ENCODE results near the gene MCEE. TPM values are rescaled to one million over a fixed set of nuclear protein-coding genes. Genes with fewer than 3 reads are reported as not detected.

The MCEE gene
- total and polyA plus RNA-seq, 2 of the 4 experiments (the other 2 are of a cell fraction), result 11.1 to 15.0 TPM

DNA sequence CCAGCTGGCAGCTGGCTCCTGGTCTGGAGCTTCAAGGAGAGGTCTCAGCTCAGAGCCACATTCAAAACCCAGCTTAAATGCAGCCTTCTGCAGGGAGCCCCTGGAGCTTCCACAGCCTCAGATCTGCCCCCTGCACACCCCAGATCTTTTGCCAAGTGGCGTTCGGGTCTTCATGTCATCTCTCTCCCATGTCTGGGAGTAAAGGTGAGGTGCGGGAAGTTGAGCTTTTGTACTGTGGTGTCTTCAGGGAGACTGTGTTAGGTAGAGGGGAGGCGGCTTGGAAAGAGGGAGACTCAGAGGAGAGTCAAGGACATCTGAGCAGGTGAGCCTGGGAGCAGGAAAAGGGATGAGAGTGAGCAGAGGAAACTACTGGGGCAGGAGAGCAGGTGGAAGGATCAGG, 25.8 kb upstream of the MCEE start:
- no peak overlapping the region for H3K18ac ChIP-seq (ENCODE audit: low read depth, low read length)
- peaks cover 8% of the 10 kb centered on the region; the same call in 1 of the 2 replicates for H3K27me3 ChIP-seq (ENCODE audit: control insufficient read depth, insufficient read depth, low read length)
- H4K20me1 ChIP-seq (ENCODE audit: insufficient read depth, low read length), result no peaks in the 10 kb centered on the region
- H3K4me2 ChIP-seq (ENCODE audit: low read depth, low read length), result no peak overlapping the region
- H2AK5ac ChIP-seq (ENCODE audit: low read depth, low read length), result no peak overlapping the region
- in situ Hi-C loops (cut with MboI; ENCODE audit: low sequenced_read_pairs) (loop anchor here (10.0 kb wide), 1 partner anchor 349 kb away; no protein-coding TSS in a partner anchor), intact Hi-C loops (cut with micrococcal nuclease) (no loop called here), dilution Hi-C loops (cut with HindIII; ENCODE audit: low sequenced_read_pairs, unreplicated experiment) (no loop called here)
- no peak overlapping the region for H2AK9ac ChIP-seq (replicated peaks; ENCODE audit: low read depth, low read length, poor library complexity)
- no peaks in the 10 kb centered on the region for H3K79me1 ChIP-seq (ENCODE audit: low read depth in 1 of 2, low read length in 2 of 2)
- H3K9me3 ChIP-seq (ENCODE audit: control insufficient read depth, insufficient read depth, low read length), result no peaks in the 10 kb centered on the region
- ATAC-seq (ENCODE audit: low read depth) (no peak), DNase-seq (no peak)
- TF ChIP-seq CHD1 (IDR thresholded peaks at IDR 0.05; ENCODE audit: low read depth, low read length), result no peak
- TF ChIP-seq, protein P1, sequence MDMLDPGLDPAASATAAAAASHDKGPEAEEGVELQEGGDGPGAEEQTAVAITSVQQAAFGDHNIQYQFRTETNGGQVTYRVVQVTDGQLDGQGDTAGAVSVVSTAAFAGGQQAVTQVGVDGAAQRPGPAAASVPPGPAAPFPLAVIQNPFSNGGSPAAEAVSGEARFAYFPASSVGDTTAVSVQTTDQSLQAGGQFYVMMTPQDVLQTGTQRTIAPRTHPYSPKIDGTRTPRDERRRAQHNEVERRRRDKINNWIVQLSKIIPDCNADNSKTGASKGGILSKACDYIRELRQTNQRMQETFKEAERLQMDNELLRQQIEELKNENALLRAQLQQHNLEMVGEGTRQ (IDR thresholded peaks at IDR 0.05; ENCODE audit: low read depth, low read length), result no peak
- no peak for TF ChIP-seq BHLHE40 (IDR thresholded peaks at IDR 0.05; ENCODE audit: low read depth, low read length)
- no peak for TF ChIP-seq RFX5 (IDR thresholded peaks at IDR 0.05; ENCODE audit: low read depth, low read length)
- TF ChIP-seq MAZ (IDR thresholded peaks at IDR 0.05; ENCODE audit: borderline replicate concordance, low read depth, low read length), result no peak
- TF ChIP-seq RCOR1 (IDR thresholded peaks at IDR 0.05; ENCODE audit: insufficient replicate concordance, low read length), result no peak
- no peak for TF ChIP-seq ELK1 (IDR thresholded peaks at IDR 0.05; ENCODE audit: borderline replicate concordance, low read depth, low read length)
- TF ChIP-seq RAD21 (IDR thresholded peaks at IDR 0.05; ENCODE audit: low read length), result no peak
- no peak for TF ChIP-seq POLR2A (IDR thresholded peaks at IDR 0.05; ENCODE audit: low read depth, low read length)
- TF ChIP-seq, protein P2, sequence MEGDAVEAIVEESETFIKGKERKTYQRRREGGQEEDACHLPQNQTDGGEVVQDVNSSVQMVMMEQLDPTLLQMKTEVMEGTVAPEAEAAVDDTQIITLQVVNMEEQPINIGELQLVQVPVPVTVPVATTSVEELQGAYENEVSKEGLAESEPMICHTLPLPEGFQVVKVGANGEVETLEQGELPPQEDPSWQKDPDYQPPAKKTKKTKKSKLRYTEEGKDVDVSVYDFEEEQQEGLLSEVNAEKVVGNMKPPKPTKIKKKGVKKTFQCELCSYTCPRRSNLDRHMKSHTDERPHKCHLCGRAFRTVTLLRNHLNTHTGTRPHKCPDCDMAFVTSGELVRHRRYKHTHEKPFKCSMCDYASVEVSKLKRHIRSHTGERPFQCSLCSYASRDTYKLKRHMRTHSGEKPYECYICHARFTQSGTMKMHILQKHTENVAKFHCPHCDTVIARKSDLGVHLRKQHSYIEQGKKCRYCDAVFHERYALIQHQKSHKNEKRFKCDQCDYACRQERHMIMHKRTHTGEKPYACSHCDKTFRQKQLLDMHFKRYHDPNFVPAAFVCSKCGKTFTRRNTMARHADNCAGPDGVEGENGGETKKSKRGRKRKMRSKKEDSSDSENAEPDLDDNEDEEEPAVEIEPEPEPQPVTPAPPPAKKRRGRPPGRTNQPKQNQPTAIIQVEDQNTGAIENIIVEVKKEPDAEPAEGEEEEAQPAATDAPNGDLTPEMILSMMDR (conservative IDR thresholded peaks at IDR 0.05; ENCODE audit: low read depth, low read length), result no peak
- TF ChIP-seq FOS (IDR thresholded peaks at IDR 0.05; ENCODE audit: low read depth, low read length), result no peak
- no peak for TF ChIP-seq CEBPB (IDR thresholded peaks at IDR 0.05; ENCODE audit: low read depth, low read length)
- POLR2A ChIA-PET (ENCODE audit: unreplicated experiment), result no interaction called here
- WGBS, 2 experiments (ENCODE audit: extremely low coverage in 2 of 2, insufficient read length in 1 of 2), result 83% methylated on average over 1 of the region's 4 CpGs; no CpG with 5 or more reads in 1 of the 2 experiments
- H4K8ac ChIP-seq (ENCODE audit: low read depth in 2 of 2, low read length in 2 of 2), result no peak overlapping the region
- H3K27ac ChIP-seq (ENCODE audit: insufficient read depth, low read length), result no peak overlapping the region
- H3K4ac ChIP-seq (ENCODE audit: low read depth, low read length), result no peak overlapping the region
- H2BK15ac ChIP-seq (ENCODE audit: low read depth, low read length), result no peak overlapping the region
- H3K9ac ChIP-seq (ENCODE audit: low read depth, low read length), result no peak overlapping the region
- H2BK5ac ChIP-seq (ENCODE audit: low read depth, low read length, poor library complexity, severe bottlenecking), result no peak overlapping the region
- no peak overlapping the region for H2AFZ ChIP-seq (replicated peaks; ENCODE audit: low read length, poor library complexity)
- H3K56ac ChIP-seq (ENCODE audit: extremely low read depth, insufficient read depth, low read length), result no peak overlapping the region
- no peak overlapping the region for H3K4me3 ChIP-seq (ENCODE audit: insufficient read depth, low read depth, low read length)
- H3K14ac ChIP-seq (replicated peaks; ENCODE audit: low read depth, low read length), result no peak overlapping the region
- H3K36me3 ChIP-seq (ENCODE audit: control insufficient read depth, insufficient read depth, low read length), result no peaks in the 10 kb centered on the region
- CTCF ChIA-PET, result interaction anchor here (0.8 kb wide), 1 partner anchor 35 kb away, joined by 3 read pairs; no protein-coding TSS in a partner anchor
- BruUV-seq (replicated peaks), result no TSS peak
- no peak overlapping the region for H2BK120ac ChIP-seq (ENCODE audit: low read depth, low read length)
- H4K91ac ChIP-seq (ENCODE audit: insufficient read depth, low read depth, low read length), result no peak overlapping the region
- no peak overlapping the region for H2BK20ac ChIP-seq (ENCODE audit: low read depth, low read length)
- H3K4me1 ChIP-seq (ENCODE audit: control insufficient read depth, insufficient read depth, low read length), result peaks cover 2% of the 10 kb centered on the region; the same call in 1 of the 2 replicates
- no peaks in the 10 kb centered on the region for H3K9me1 ChIP-seq (ENCODE audit: insufficient read depth, low read length)
- H3K23ac ChIP-seq (ENCODE audit: low read depth, low read length), result no peak overlapping the region
- H4K5ac ChIP-seq (ENCODE audit: low read depth, low read length), result no peak overlapping the region

All from IMR-90 (cell line).